ENCODE data around the gene SHOX.
"Not testable (repeated sequence)": the region's sequence is repeated elsewhere in the genome, so short reads cannot be mapped to it uniquely, and the experiment has no call there.

SHOX gene

GRCh38 chrX:625137-625691, 5.4 kb upstream of the SHOX start:
- TF ChIP-seq CTCF (IDR thresholded peaks at IDR 0.05) = no peak
- H3K27me3 ChIP-seq = peaks cover 77% of the 10 kb centered on the region
- H3K4me3 ChIP-seq (ENCODE audit: low read depth in 1 of 2, low read length in 1 of 2) = no peak overlapping the region
- no peaks in the 10 kb centered on the region for H3K36me3 ChIP-seq
- no peaks in the 10 kb centered on the region for H3K9me3 ChIP-seq
- no peaks in the 10 kb centered on the region for H3K4me1 ChIP-seq (ENCODE audit: control insufficient read depth in 1 of 2, insufficient read depth in 1 of 2, low read depth in 1 of 2, low read length in 1 of 2)
- H3K27ac ChIP-seq = no peak overlapping the region

GRCh38 chrX:626047-626446, 4.5 kb upstream of the SHOX start:
- H3K27me3 ChIP-seq = peaks cover 77% of the 10 kb centered on the region
- not testable (repeated sequence) for H3K27ac ChIP-seq; H3K9me3 ChIP-seq; H3K36me3 ChIP-seq; H3K4me1 ChIP-seq (ENCODE audit: control insufficient read depth in 1 of 2, insufficient read depth in 1 of 2, low read depth in 1 of 2, low read length in 1 of 2); H3K4me3 ChIP-seq (ENCODE audit: low read depth in 1 of 2, low read length in 1 of 2)

DNA sequence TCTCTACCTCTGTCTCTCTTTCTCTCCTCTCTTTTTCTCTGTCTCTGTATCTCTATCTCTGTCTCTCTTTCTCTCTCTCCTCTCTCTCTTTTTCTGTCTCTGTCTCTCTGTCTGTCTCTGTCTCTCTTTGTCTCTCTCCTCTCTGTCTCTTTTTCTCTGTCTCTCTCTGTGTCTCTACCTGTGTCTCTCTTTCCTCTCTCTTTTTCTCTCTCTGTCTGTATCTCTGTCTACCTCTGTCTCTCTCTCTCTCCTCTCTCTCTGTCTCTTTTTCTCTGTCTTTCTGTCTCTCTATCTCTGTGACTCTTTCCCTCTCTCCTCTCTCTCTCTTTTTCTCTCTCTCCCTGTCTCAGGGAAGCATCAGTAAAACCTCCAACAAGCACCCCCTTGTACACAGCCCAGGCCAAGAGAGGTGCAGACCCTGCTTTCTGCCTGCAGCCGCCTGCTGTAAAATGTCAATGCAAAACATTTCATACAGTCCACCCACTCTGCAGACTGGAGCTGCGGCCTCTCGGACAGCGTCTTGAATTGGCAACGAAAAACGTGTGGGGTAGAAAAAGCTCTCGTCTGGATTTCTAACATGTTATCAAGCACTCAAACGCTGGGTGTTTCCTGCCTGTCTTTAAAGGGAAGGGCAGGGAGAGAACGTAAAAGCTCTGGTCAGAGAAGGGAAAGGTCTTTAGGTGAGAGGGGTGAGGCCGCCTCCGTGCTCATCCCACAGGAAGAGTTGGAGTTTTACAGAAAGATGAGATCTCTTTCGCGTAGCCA, 3.7 kb upstream of the SHOX start:
- Histone ChIP-seq H3K27ac (no peak overlapping the region), H3K36me3 (no peaks in the 10 kb centered on the region), H3K9me3 (no peaks in the 10 kb centered on the region), H3K4me1 (ENCODE audit: control insufficient read depth in 1 of 2, insufficient read depth in 1 of 2, low read depth in 1 of 2, low read length in 1 of 2) (no peaks in the 10 kb centered on the region), H3K4me3 (ENCODE audit: low read depth in 1 of 2, low read length in 1 of 2) (no peak overlapping the region), H3K27me3 (peaks cover 77% of the 10 kb centered on the region)
- no peak for TF ChIP-seq CTCF (IDR thresholded peaks at IDR 0.05)

DNA sequence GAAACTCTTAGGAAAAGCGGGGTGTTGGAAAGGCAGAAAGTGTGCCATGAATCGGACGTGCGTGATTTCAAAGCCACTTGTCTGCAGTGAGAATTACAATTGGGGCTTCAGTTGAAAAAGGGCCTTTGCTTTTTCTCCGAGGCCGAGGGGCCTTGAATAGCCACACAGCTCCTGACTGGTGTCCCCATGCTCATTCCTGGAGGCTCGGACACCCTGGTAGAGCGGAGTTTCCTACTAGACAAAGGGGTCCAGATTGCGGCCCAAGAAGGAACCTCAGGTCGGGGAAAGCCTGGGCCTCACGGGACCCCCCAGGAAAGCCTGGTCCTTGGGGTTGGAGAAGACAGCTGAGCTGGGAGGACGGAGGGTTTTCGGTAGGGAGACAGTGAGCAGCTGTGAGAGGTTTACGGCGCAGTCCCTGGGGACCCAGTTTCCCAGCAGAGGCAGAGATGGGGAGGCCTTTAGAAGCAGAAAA, 3.0 kb upstream of the SHOX start:
- Histone ChIP-seq H3K9me3 (no peaks in the 10 kb centered on the region), H3K27ac (no peak overlapping the region), H3K27me3 (peaks cover 79% of the 10 kb centered on the region), H3K36me3 (no peaks in the 10 kb centered on the region), H3K4me1 (ENCODE audit: control insufficient read depth in 1 of 2, insufficient read depth in 1 of 2, low read depth in 1 of 2, low read length in 1 of 2) (no peaks in the 10 kb centered on the region), H3K4me3 (ENCODE audit: low read depth in 1 of 2, low read length in 1 of 2) (no peak overlapping the region)
- TF ChIP-seq CTCF (IDR thresholded peaks at IDR 0.05) = no peak

DNA sequence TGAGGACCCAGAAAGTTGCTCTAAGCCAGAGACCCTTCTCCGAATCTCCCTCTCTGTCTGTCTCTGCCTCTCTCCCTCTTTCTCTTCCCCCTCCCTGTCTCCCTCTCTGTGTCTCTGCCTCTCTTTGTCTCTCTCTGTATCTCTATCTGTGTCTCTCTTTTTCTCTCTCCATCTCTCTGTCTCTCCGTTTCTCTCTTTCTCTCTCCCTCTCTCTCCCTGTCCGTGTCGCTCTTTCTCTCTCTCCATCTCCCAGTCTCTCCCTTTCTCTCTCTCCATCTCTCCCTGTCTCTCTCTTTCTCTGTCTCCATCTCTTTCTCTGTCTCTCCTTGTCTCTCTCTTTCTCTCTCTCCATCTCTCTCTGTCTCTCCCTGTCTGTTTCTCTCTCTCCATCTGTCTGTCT, 2.6 kb upstream of the SHOX start:
- Histone ChIP-seq H3K36me3 (no peaks in the 10 kb centered on the region), H3K27ac (no peak overlapping the region), H3K4me3 (ENCODE audit: low read depth in 1 of 2, low read length in 1 of 2) (no peak overlapping the region), H3K4me1 (ENCODE audit: control insufficient read depth in 1 of 2, insufficient read depth in 1 of 2, low read depth in 1 of 2, low read length in 1 of 2) (no peaks in the 10 kb centered on the region), H3K9me3 (no peaks in the 10 kb centered on the region), H3K27me3 (peaks cover 83% of the 10 kb centered on the region)
- no peak for TF ChIP-seq CTCF (IDR thresholded peaks at IDR 0.05)

- Histone ChIP-seq H3K9me3 (no peaks in the 10 kb centered on the region), H3K4me1 (ENCODE audit: control insufficient read depth in 1 of 2, insufficient read depth in 1 of 2, low read depth in 1 of 2, low read length in 1 of 2) (no peaks in the 10 kb centered on the region), H3K4me3 (ENCODE audit: low read depth in 1 of 2, low read length in 1 of 2) (no peak overlapping the region), H3K27ac (no peak overlapping the region), H3K36me3 (no peaks in the 10 kb centered on the region), H3K27me3 (peaks cover 83% of the 10 kb centered on the region)
- TF ChIP-seq CTCF (IDR thresholded peaks at IDR 0.05) = no peak
Observed at GRCh38 chrX:629230-630006, 1.2 kb upstream of the SHOX start.

Measured in neutrophil (primary cell).